Vagina (tissue), 2 donors: ENCODE measurements around the gene LTA.

ENCODE experiments used
- CTCF ChIP-seq, 3 experiments: fragments of 450-650 bp in 2 of 3; fragments of 200-600 bp in 1 of 3; sonication (generic) in 1 of 3; IDR thresholded peaks; one replicate each; pipeline ENCODE4 v1.5.1; 2017 to 2019; ENCODE audit warnings: antibody characterized with exemption in 3 of 3, mild to moderate bottlenecking in 2 of 3, moderate library complexity in 2 of 3
- POLR2A ChIP-seq, 2 donors: fragments of 450-650 bp; IDR thresholded peaks; one replicate each; pipeline ENCODE4 v1.6.1; 2017; ENCODE audit warnings: antibody characterized with exemption in 2 of 2, mild to moderate bottlenecking in 2 of 2, moderate library complexity in 2 of 2
- POLR2AphosphoS5 ChIP-seq, 2 donors: sonication (generic); formaldehyde crosslinking; IDR thresholded peaks; one replicate each; pipeline ENCODE4 v1.9.0; 2017; ENCODE audit warnings: antibody characterized with exemption in 2 of 2, mild to moderate bottlenecking in 2 of 2, low read depth in 1 of 2; ENCODE audit not compliant: insufficient read depth in 1 of 2

- no peak for TF ChIP-seq CTCF (IDR thresholded peaks at IDR 0.05)
- no peak for TF ChIP-seq POLR2AphosphoS5 (IDR thresholded peaks at IDR 0.05; ENCODE audit: insufficient read depth in 1 of 2, low read depth in 1 of 2)
- no peak for TF ChIP-seq POLR2A (IDR thresholded peaks at IDR 0.05)
Measured at GRCh38 chr6:31545291-31545690, 26.8 kb upstream of the LTA start.
